Lower lobe of right lung (tissue), 2 donors: ENCODE measurements around the gene NBL1. TPM values are rescaled to one million over a fixed set of nuclear protein-coding genes. Genes with fewer than 3 reads are reported as not detected.

ENCODE experiments used
- ATAC-seq, 2 donors: fragments of 200-7000 bp; cut with Tn5 transposase; one replicate each; pipeline ENCODE4 v1.9.1; 2020 to 2022; ENCODE audit warnings: mild to moderate bottlenecking in 2 of 2, moderate library complexity in 2 of 2
- DNase-seq: peaks from one replicate; pipeline ENCODE4 v3.0.0-alpha.2; 2020
- H3K27ac ChIP-seq: fragments of 200-600 bp; one replicate; pipeline ENCODE4 v1.8.0; 2022
- H3K27me3 ChIP-seq: fragments of 200-600 bp; one replicate; pipeline ENCODE4 v1.8.0; 2022; ENCODE audit warnings: low read depth
- H3K36me3 ChIP-seq: fragments of 200-600 bp; one replicate; pipeline ENCODE4 v1.8.0; 2022; ENCODE audit warnings: mild to moderate bottlenecking
- H3K4me1 ChIP-seq: fragments of 200-600 bp; one replicate; pipeline ENCODE4 v1.8.0; 2022
- H3K4me3 ChIP-seq: fragments of 200-600 bp; one replicate; pipeline ENCODE4 v1.8.0; 2022; ENCODE audit warnings: mild to moderate bottlenecking
- H3K9me3 ChIP-seq: fragments of 200-600 bp; one replicate; pipeline ENCODE4 v1.8.0; 2022
- CTCF ChIP-seq: fragments of 200-600 bp; IDR thresholded peaks from one replicate; pipeline ENCODE4 v1.8.0; 2022; ENCODE audit warnings: antibody characterized with exemption, mild to moderate bottlenecking
- intact Hi-C: fragments of 100-400 bp; cut with DNase I; formaldehyde crosslinking; loops from one replicate; pipeline ENCODE4 v1.11.0; 2022
- total RNA-seq: library from RNA; stranded (reverse); fragmentation: NEBNext Ultra II Directional; extraction: Animal tissue kit (Norgen Biotek cat#: 25700); gene quantifications from one replicate; pipeline ENCODE4 v1.2.1, GENCODE V29; 2021
- donor health status: DM: no; HTN: yes; CAD: no; lungs with severe emphysema.

The NBL1 gene
- total RNA-seq, 1 donor from 2014 or later, result 126 TPM

GRCh38 chr1:19689856-19690255 lies 45.7 kb downstream of the NBL1 start:
- Histone ChIP-seq H3K27ac (no peak overlapping the region), H3K4me3 (no peak overlapping the region), H3K27me3 (no peaks in the 10 kb centered on the region), H3K4me1 (no peaks in the 10 kb centered on the region), H3K9me3 (no peaks in the 10 kb centered on the region), H3K36me3 (peaks cover 43% of the 10 kb centered on the region)
- no peak for TF ChIP-seq CTCF
- DNase-seq (no peak), ATAC-seq (no peak)
- intact Hi-C loops, result no loop called here

GRCh38 chr1:19690342-19690741 lies 46.2 kb downstream of the NBL1 start:
- H3K4me3 ChIP-seq, result no peak overlapping the region
- no peaks in the 10 kb centered on the region for H3K4me1 ChIP-seq
- peaks cover 48% of the 10 kb centered on the region for H3K36me3 ChIP-seq
- no peak for ATAC-seq
- H3K27me3 ChIP-seq, result no peaks in the 10 kb centered on the region
- H3K27ac ChIP-seq, result no peak overlapping the region
- no peak for DNase-seq
- no peak for TF ChIP-seq CTCF
- intact Hi-C loops, result no loop called here
- no peaks in the 10 kb centered on the region for H3K9me3 ChIP-seq

- no peak for DNase-seq
- Histone ChIP-seq H3K4me3 (no peak overlapping the region), H3K36me3 (peaks cover 37% of the 10 kb centered on the region), H3K4me1 (no peaks in the 10 kb centered on the region), H3K9me3 (no peaks in the 10 kb centered on the region), H3K27me3 (no peaks in the 10 kb centered on the region), H3K27ac (no peak overlapping the region)
- no peak for ATAC-seq
- intact Hi-C loops, result no loop called here
- TF ChIP-seq CTCF, result no peak
Measured at GRCh38 chr1:19694298-19694697, 50.2 kb downstream of the NBL1 start.

- DNase-seq (no peak), ATAC-seq (no peak)
- H3K4me1 ChIP-seq, result no peaks in the 10 kb centered on the region
- no peak overlapping the region for H3K4me3 ChIP-seq
- H3K27me3 ChIP-seq, result no peaks in the 10 kb centered on the region
- peaks cover 44% of the 10 kb centered on the region for H3K36me3 ChIP-seq
- TF ChIP-seq CTCF, result no peak
- no peak overlapping the region for H3K27ac ChIP-seq
- no peaks in the 10 kb centered on the region for H3K9me3 ChIP-seq
- intact Hi-C loops, result no loop called here
Measured at GRCh38 chr1:19695772-19696171, 51.7 kb downstream of the NBL1 start.

- Histone ChIP-seq H3K4me1 (no peaks in the 10 kb centered on the region), H3K4me3 (no peak overlapping the region), H3K9me3 (no peaks in the 10 kb centered on the region), H3K27me3 (no peaks in the 10 kb centered on the region), H3K27ac (no peak overlapping the region), H3K36me3 (peaks cover 46% of the 10 kb centered on the region)
- intact Hi-C loops, result no loop called here
- no peak for DNase-seq
- no peak for TF ChIP-seq CTCF
- no peak for ATAC-seq
Measured at GRCh38 chr1:19696820-19697219, 52.7 kb downstream of the NBL1 start.

GRCh38 chr1:19698181-19698580 lies 54.1 kb downstream of the NBL1 start:
- H3K27me3 ChIP-seq, result no peaks in the 10 kb centered on the region
- no peak for TF ChIP-seq CTCF
- no peak for ATAC-seq

More at GRCh38 chr1:19698181-19698580, 54.1 kb downstream of the NBL1 start:
- no peaks in the 10 kb centered on the region for H3K4me1 ChIP-seq
- intact Hi-C loops, result no loop called here
- H3K4me3 ChIP-seq, result no peak overlapping the region
- no peaks in the 10 kb centered on the region for H3K9me3 ChIP-seq
- no peak overlapping the region for H3K27ac ChIP-seq
- H3K36me3 ChIP-seq, result peaks cover 44% of the 10 kb centered on the region
- DNase-seq, result no peak
